Activated T-cell treated with anti-CD3 and anti-CD28 coated beads, Interleukin-2, amount 50 U/mL, for 72 hours (primary cell): Measurements from ENCODE around the gene PPP1R14B. TPM values are rescaled to one million over a fixed set of nuclear protein-coding genes. Genes with fewer than 3 reads are reported as not detected.
"Not testable (repeated sequence)": the region's sequence is repeated elsewhere in the genome, so short reads cannot be mapped to it uniquely, and the experiment has no call there.

Experiments
- ATAC-seq, 2 donors: fragments of 150-1000 bp; cut with Tn5 transposase; replicated peaks in 1 of 2; 2 replicates each; pipeline ENCODE4 v1.10.0; 2021; ENCODE audit warnings: moderate library complexity in 2 of 2, mild to moderate bottlenecking in 1 of 2
- DNase-seq, 2 donors: peaks; one replicate each; pipeline ENCODE4 v3.0.0; 2021 to 2022; ENCODE audit warnings: mixed read lengths in 1 of 2
- H3K27ac Mint-ChIP-seq: one replicate; pipeline ENCODE4 v1.8.0; 2022; ENCODE audit warnings: mild to moderate bottlenecking, moderate library complexity, mixed read lengths
- H3K27me3 Mint-ChIP-seq: one replicate; pipeline ENCODE4 v1.8.0; 2022; ENCODE audit warnings: low read depth, mixed read lengths
- H3K36me3 Mint-ChIP-seq, 2 donors: one replicate each; pipeline ENCODE4 v1.8.0; 2022; ENCODE audit warnings: mixed read lengths in 2 of 2, mild to moderate bottlenecking in 1 of 2; ENCODE audit not compliant: insufficient read depth in 2 of 2
- H3K4me1 Mint-ChIP-seq: one replicate; pipeline ENCODE4 v1.8.0; 2022; ENCODE audit warnings: low read depth, mixed read lengths
- H3K4me3 Mint-ChIP-seq, 2 donors: one replicate each; pipeline ENCODE4 v1.8.0; 2022; ENCODE audit warnings: mild to moderate bottlenecking in 2 of 2, mixed read lengths in 2 of 2, moderate library complexity in 2 of 2
- H3K9me3 Mint-ChIP-seq, 2 donors: one replicate each; pipeline ENCODE4 v1.8.0; 2022; ENCODE audit warnings: mixed read lengths in 2 of 2
- total RNA-seq, 2 donors: library from RNA; stranded (reverse); gene quantifications; one replicate each; pipeline ENCODE4 v1.2.3, GENCODE V29; 2022

Gene PPP1R14B
- total RNA-seq, 2 donors from 2014 or later = 121 to 149 TPM

- Mint-ChIP-seq H3K4me1 (peaks cover 32% of the 10 kb centered on the region), H3K27me3 (no peaks in the 10 kb centered on the region), H3K36me3 (no peaks in the 10 kb centered on the region), H3K27ac (peak within 1 kb of the TSS; percentile 80), H3K9me3 (no peaks in the 10 kb centered on the region), H3K4me3 (peak within 1 kb of the TSS; percentile 95)
- DNase-seq (peak; percentile 61 to 77), ATAC-seq (peak; percentile 71 to 72)
These were observed 4.4 kb upstream of the PPP1R14B start, which contains the start of gene PLCB3 for GRCh38 chr11:64251016-64251752. Gene PLCB3 (plus strand): TSS chr11:64251530. CDS start chr11:64251650, 120 bp downstream.

GRCh38 chr11:64250415-64251015, 3.8 kb upstream of the PPP1R14B start:
- Mint-ChIP-seq H3K4me3 (peak overlapping the region; percentile 81 to 87), H3K36me3 (no peaks in the 10 kb centered on the region), H3K27me3 (no peaks in the 10 kb centered on the region), H3K9me3 (no peaks in the 10 kb centered on the region), H3K4me1 (peaks cover 32% of the 10 kb centered on the region), H3K27ac (no peak overlapping the region)
- DNase-seq (no peak), ATAC-seq (peak in 1 of 2 donors; percentile 1)

- Mint-ChIP-seq H3K9me3 (no peaks in the 10 kb centered on the region), H3K36me3 (no peaks in the 10 kb centered on the region), H3K4me3 (peak overlapping the region; percentile 62 to 87), H3K27ac (no peak overlapping the region), H3K4me1 (peaks cover 32% of the 10 kb centered on the region), H3K27me3 (no peaks in the 10 kb centered on the region)
- DNase-seq = no peak
- no peak for ATAC-seq
These were observed 3.0 kb upstream of the PPP1R14B start for GRCh38 chr11:64249563-64250414.

GRCh38 chr11:64249038-64249437, 2.3 kb upstream of the PPP1R14B start:
- Mint-ChIP-seq H3K27ac (no peak overlapping the region), H3K4me3 (peak overlapping the region in 1 of 2 donors; percentile 39)
- ATAC-seq = no peak

GRCh38 chr11:64248578-64248977, 1.8 kb upstream of the PPP1R14B start:
- H3K4me3 Mint-ChIP-seq = peak overlapping the region in 1 of 2 donors; percentile 88
- H3K27me3 Mint-ChIP-seq = no peaks in the 10 kb centered on the region
- no peak overlapping the region for H3K27ac Mint-ChIP-seq
- H3K4me1 Mint-ChIP-seq = peaks cover 39% of the 10 kb centered on the region
- H3K36me3 Mint-ChIP-seq = no peaks in the 10 kb centered on the region
- DNase-seq (no peak), ATAC-seq (no peak)
- no peaks in the 10 kb centered on the region for H3K9me3 Mint-ChIP-seq

More at GRCh38 chr11:64249038-64249437, 2.3 kb upstream of the PPP1R14B start:
- Mint-ChIP-seq H3K36me3 (no peaks in the 10 kb centered on the region), H3K27me3 (no peaks in the 10 kb centered on the region), H3K4me1 (peaks cover 34% of the 10 kb centered on the region), H3K9me3 (no peaks in the 10 kb centered on the region)
- no peak for DNase-seq

- ATAC-seq (no peak), DNase-seq (no peak)
- no peaks in the 10 kb centered on the region for H3K36me3 Mint-ChIP-seq
- no peaks in the 10 kb centered on the region for H3K27me3 Mint-ChIP-seq
- peaks cover 46% of the 10 kb centered on the region for H3K4me1 Mint-ChIP-seq
- peak overlapping the region; percentile 65 to 88 for H3K4me3 Mint-ChIP-seq
- no peak overlapping the region for H3K27ac Mint-ChIP-seq
- no peaks in the 10 kb centered on the region for H3K9me3 Mint-ChIP-seq
These were observed 1.2 kb upstream of the PPP1R14B start for GRCh38 chr11:64247729-64248531.

- ATAC-seq = peak; percentile 14 to 25
- peaks cover 44% of the 10 kb centered on the region for H3K4me1 Mint-ChIP-seq
- not testable (repeated sequence) for H3K27me3 Mint-ChIP-seq, DNase-seq, H3K27ac Mint-ChIP-seq, H3K9me3 Mint-ChIP-seq, H3K36me3 Mint-ChIP-seq
- peak overlapping the region; percentile 88 to 91 for H3K4me3 Mint-ChIP-seq
These were observed 197 bp downstream of the PPP1R14B start for GRCh38 chr11:64246621-64246870.

- Mint-ChIP-seq H3K9me3 (no peaks in the 10 kb centered on the region), H3K4me1 (peaks cover 44% of the 10 kb centered on the region), H3K36me3 (peaks cover 1% of the 10 kb centered on the region in 2 donors), H3K4me3 (peak overlapping the region; percentile 93), H3K27me3 (no peaks in the 10 kb centered on the region), H3K27ac (peak overlapping the region; percentile 65)
- ATAC-seq (peak; percentile 12), DNase-seq (peak; percentile 79 to 88)
These were observed 734 bp downstream of the PPP1R14B start for GRCh38 chr11:64245797-64246620.

GRCh38 chr11:64245401-64245796, 1.3 kb downstream of the PPP1R14B start:
- H3K27me3 Mint-ChIP-seq = no peaks in the 10 kb centered on the region
- peak overlapping the region; percentile 93 for H3K4me3 Mint-ChIP-seq
- H3K4me1 Mint-ChIP-seq = peaks cover 41% of the 10 kb centered on the region
- ATAC-seq (no peak), DNase-seq (peak in 1 of 2 donors; percentile 31)
- H3K36me3 Mint-ChIP-seq = peaks cover 1% of the 10 kb centered on the region in 2 donors
- no peak overlapping the region for H3K27ac Mint-ChIP-seq
- no peaks in the 10 kb centered on the region for H3K9me3 Mint-ChIP-seq

GRCh38 chr11:64244966-64245365, 1.8 kb downstream of the PPP1R14B start:
- Mint-ChIP-seq H3K27ac (no peak overlapping the region), H3K4me1 (peaks cover 42% of the 10 kb centered on the region), H3K27me3 (no peaks in the 10 kb centered on the region), H3K4me3 (peak overlapping the region; percentile 93), H3K9me3 (no peaks in the 10 kb centered on the region), H3K36me3 (peaks cover 1% of the 10 kb centered on the region in 2 donors)
- DNase-seq (no peak), ATAC-seq (no peak)

GRCh38 chr11:64244107-64244506, 2.6 kb downstream of the PPP1R14B start:
- Mint-ChIP-seq H3K27me3 (no peaks in the 10 kb centered on the region), H3K4me1 (peaks cover 40% of the 10 kb centered on the region), H3K4me3 (peak overlapping the region; percentile 31 to 93), H3K36me3 (peaks cover 1% of the 10 kb centered on the region in 2 donors), H3K9me3 (no peaks in the 10 kb centered on the region), H3K27ac (no peak overlapping the region)
- ATAC-seq = no peak
- DNase-seq = no peak
